ENCODE data around the gene OSBPL2. TPM values are rescaled to one million over a fixed set of nuclear protein-coding genes. Genes with fewer than 3 reads are reported as not detected.
A peak's percentile ranks its signal among the peaks of the same experiment; 100 is the strongest.

Gene OSBPL2
- 25.0 TPM for total RNA-seq

GRCh38 chr20:62237801-62238568, at the start of gene OSBPL2:
OSBPL2 (plus strand) TSS chr20:62238521; CDS start chr20:62256185, 17,664 bp downstream.
- peak within 1 kb of the TSS; percentile 88 to 95 for H3K27ac ChIP-seq
- H3K4me1 ChIP-seq: peaks cover 2 to 7% of the 10 kb centered on the region in 2 donors
- TF ChIP-seq, protein P1, sequence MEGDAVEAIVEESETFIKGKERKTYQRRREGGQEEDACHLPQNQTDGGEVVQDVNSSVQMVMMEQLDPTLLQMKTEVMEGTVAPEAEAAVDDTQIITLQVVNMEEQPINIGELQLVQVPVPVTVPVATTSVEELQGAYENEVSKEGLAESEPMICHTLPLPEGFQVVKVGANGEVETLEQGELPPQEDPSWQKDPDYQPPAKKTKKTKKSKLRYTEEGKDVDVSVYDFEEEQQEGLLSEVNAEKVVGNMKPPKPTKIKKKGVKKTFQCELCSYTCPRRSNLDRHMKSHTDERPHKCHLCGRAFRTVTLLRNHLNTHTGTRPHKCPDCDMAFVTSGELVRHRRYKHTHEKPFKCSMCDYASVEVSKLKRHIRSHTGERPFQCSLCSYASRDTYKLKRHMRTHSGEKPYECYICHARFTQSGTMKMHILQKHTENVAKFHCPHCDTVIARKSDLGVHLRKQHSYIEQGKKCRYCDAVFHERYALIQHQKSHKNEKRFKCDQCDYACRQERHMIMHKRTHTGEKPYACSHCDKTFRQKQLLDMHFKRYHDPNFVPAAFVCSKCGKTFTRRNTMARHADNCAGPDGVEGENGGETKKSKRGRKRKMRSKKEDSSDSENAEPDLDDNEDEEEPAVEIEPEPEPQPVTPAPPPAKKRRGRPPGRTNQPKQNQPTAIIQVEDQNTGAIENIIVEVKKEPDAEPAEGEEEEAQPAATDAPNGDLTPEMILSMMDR (IDR thresholded peaks at IDR 0.05): no peak
- no peaks in the 10 kb centered on the region for H3K27me3 ChIP-seq
- H3K9me3 ChIP-seq: no peaks in the 10 kb centered on the region
- DNase-seq (ENCODE audit: low spot score in 2 of 2): peak; percentile 97 to 99
- peaks cover 0 to 9% of the 10 kb centered on the region in 2 donors for H3K36me3 ChIP-seq
- intact Hi-C loops (cut with DNase I): loop anchor here (1.0 to 10.0 kb wide), 9 partner anchors 56 to 697 kb away; partner anchors contain the start of genes ADRM1, CABLES2, GID8 and LSM14B
- peak within 1 kb of the TSS; percentile 86 to 96 for H3K4me3 ChIP-seq

DNA sequence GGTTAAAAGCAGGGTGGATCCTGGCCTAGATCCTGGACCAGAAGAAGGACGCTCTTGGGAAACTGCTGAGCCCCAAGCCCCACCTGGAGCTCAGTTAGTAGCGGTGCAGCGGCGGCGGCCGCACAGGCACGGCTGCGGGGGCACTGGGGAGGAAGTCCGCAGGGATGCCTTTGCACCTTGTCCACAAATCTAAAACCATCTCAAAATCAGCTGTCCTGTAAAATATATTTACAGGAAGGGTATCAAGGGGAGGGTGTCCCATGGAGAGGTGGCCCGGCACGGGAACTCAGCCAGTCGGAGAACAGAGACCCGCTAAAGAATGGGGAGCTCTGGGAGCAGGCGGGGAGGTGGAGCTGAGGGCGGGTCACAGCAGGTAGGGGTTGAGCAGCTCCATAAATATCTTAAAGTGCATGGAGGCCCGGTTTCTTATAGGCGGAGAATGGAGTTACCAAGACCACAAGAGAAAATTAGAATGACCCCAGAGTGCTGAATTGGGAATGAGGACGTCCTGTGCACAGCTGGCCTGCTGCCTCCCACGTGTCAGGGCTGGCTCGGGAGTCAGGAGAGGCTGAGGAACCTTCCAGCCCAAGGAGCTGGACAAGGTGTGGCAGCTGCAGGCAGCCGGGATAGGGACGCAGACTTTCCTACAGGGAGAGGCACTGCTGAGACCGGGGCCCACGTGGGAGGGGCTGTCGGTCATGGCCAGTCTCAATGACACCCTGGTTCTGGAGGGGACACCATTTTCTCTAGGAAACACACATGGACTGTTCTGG, 47.5 kb upstream of the OSBPL2 start:
- Histone ChIP-seq H3K9me3 (no peaks in the 10 kb centered on the region), H3K4me1 (peaks cover 0 to 4% of the 10 kb centered on the region in 2 donors), H3K36me3 (peaks cover 24 to 32% of the 10 kb centered on the region in 2 donors), H3K4me3 (no peak overlapping the region), H3K27ac (no peak overlapping the region), H3K27me3 (no peaks in the 10 kb centered on the region)
- TF ChIP-seq, protein P1 (IDR thresholded peaks at IDR 0.05): no peak
- intact Hi-C loops (cut with DNase I): no loop called here
- DNase-seq (ENCODE audit: low spot score in 2 of 2): no peak

GRCh38 chr20:62191781-62192559, 46.4 kb upstream of the OSBPL2 start:
- no peak for DNase-seq (ENCODE audit: low spot score in 2 of 2)
- H3K27ac ChIP-seq: no peak overlapping the region
- intact Hi-C loops (cut with DNase I): no loop called here
- TF ChIP-seq, protein P1 (IDR thresholded peaks at IDR 0.05): no peak
- H3K27me3 ChIP-seq: no peaks in the 10 kb centered on the region
- no peaks in the 10 kb centered on the region for H3K9me3 ChIP-seq
- H3K4me1 ChIP-seq: peaks cover 0 to 4% of the 10 kb centered on the region in 2 donors
- peaks cover 35 to 36% of the 10 kb centered on the region in 2 donors for H3K36me3 ChIP-seq
- no peak overlapping the region for H3K4me3 ChIP-seq

GRCh38 chr20:62192635-62193034, 45.7 kb upstream of the OSBPL2 start:
- intact Hi-C loops (cut with DNase I): no loop called here
- TF ChIP-seq, protein P1 (IDR thresholded peaks at IDR 0.05): no peak

More at GRCh38 chr20:62192635-62193034, 45.7 kb upstream of the OSBPL2 start:
- no peaks in the 10 kb centered on the region for H3K4me1 ChIP-seq
- H3K27ac ChIP-seq: no peak overlapping the region
- no peaks in the 10 kb centered on the region for H3K27me3 ChIP-seq
- H3K4me3 ChIP-seq: no peak overlapping the region
- H3K36me3 ChIP-seq: peaks cover 40% of the 10 kb centered on the region in 2 donors
- no peak for DNase-seq (ENCODE audit: low spot score in 2 of 2)
- H3K9me3 ChIP-seq: no peaks in the 10 kb centered on the region
